ENCODE measurements around the gene KLHDC8B. TPM values are rescaled to one million over a fixed set of nuclear protein-coding genes. Genes with fewer than 3 reads are reported as not detected.
"Not testable (repeated sequence)": the region's sequence is repeated elsewhere in the genome, so short reads cannot be mapped to it uniquely, and the experiment has no call there.

KLHDC8B gene
- total RNA-seq, 1 experiment from 2014 or later: 2.5 TPM

GRCh38 chr3:49183873-49184272 is 12.5 kb downstream of the KLHDC8B start:
- no peak for DNase-seq (ENCODE audit: low spot score)

DNA sequence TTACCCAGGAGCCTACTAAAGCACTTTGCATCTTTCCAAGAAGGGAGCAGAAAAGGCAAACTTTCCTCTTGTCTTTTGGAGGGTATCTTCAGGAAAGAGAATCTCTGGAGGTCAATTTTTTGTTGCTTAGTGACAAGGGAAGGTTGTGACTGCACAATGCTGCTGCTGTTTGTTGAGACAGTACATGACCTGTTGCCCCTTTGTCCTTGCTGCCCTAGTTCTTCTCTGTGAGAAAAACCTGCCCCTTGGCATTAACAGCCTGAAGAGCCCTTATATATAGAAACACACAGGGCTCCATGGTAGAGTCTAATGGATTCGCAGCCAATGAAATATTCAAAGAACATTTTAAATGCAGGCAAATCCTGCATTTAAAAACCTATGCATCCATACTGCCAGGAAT is 20.3 kb downstream of the KLHDC8B start:
- no peak for DNase-seq (ENCODE audit: low spot score)

- DNase-seq (ENCODE audit: low spot score): no peak
Measured at GRCh38 chr3:49198161-49198560, 26.8 kb downstream of the KLHDC8B start.

- no peak for DNase-seq (ENCODE audit: low spot score)
Measured at GRCh38 chr3:49198611-49199230, 27.3 kb downstream of the KLHDC8B start.

- DNase-seq (ENCODE audit: low spot score): no peak
Measured at GRCh38 chr3:49199239-49199899, 28.0 kb downstream of the KLHDC8B start.

DNA sequence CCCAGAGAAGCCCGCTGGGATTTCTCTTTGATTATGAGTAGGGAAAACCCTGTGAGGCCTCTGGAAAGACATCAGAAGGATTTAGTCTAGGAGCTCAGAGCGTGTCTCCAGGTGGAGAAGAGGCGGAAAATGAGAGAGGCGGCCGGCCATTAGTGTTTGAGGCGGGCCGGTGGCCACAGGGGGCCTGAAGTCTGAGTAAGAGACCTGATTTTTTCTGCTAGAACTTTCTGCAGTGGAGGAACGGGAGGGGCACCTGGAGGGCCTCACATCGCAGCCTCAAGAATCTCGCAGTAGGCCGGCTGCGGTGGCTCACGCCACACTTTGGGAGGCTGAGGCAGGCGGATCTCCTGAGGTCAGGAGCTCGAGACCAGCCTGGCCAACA is 28.5 kb downstream of the KLHDC8B start:
- DNase-seq (ENCODE audit: low spot score): no peak

DNA sequence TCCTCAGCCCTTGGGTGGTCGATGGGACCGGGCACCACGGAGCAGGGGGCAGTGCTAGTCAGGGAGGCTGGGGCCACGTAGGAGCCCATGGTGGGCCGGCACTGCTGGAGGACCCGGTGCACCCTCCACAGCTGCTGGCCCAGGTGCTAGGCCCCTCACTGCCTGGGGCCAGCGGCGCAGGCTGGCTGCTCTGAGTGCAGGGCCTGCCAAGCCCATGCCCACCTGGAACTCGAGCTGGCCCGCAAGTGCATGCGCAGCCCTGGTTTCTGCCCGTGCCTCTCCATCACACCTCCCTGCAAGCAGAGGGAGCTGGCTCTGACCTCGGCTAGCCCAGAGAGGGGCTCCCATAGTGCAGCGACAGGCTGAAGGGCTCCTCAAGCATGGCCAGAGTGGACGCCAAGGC is 42.1 kb downstream of the KLHDC8B start:
- no peak for DNase-seq (ENCODE audit: low spot score)

GRCh38 chr3:49213998-49214397 is 42.6 kb downstream of the KLHDC8B start:
- no peak for DNase-seq (ENCODE audit: low spot score)

- DNase-seq (ENCODE audit: low spot score): not testable (repeated sequence)
Measured at GRCh38 chr3:49216687-49217086, 45.3 kb downstream of the KLHDC8B start.

DNA sequence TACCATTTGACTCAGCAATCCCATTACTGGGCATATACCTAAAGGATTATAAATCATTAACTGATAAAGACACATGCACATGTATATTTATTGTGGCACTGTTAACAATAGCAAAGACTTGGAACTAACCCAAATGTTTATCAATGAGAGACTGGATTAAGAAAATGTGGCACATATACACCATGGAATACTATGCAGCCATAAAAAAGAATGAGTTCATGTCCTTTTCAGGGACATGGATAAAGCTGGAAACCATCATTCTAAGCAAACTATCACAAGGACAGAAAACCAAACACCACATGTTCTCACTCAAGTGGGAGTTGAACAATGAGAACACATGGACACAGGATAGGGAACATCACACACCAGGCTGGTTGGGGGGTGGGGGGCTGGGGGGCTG is 45.7 kb downstream of the KLHDC8B start:
- not testable (repeated sequence) for DNase-seq (ENCODE audit: low spot score)

DNA sequence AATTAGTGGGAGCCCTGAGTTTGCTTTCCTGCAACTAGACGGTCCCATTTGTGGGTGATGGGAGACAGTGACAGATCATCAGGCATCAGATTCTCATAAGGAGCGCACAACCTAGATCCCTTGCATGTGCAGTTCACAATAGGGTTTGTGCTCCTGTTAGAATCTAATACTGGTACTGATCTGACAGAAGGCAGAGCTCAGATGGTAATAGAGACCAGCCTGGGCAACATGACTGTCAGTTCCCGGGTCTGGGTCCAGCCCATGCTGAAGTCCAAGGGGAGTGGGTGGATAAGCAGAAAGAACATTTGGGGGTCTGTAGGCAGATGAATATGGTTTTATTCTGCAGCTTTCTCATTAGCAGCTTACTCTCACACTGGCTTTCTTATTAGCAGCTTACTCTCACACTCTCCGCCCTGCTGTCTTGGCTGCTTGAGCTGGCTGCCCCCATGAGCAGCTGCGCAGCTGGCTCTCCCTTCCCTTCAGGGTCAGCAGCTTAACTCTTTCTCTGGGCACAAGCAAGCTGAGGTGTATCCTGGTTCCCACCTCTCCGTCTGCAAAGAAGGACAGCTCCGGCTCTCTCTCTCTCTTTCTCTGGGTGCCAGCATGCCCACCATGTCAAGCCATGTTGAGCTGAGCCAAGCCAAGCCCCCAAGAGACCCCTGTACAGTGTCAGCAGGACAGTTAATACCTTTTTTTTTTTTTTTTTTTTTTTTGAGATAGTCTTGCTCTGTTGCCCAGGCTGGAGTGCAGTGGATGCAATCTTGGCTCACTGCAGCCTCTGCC is 46.5 kb downstream of the KLHDC8B start:
- no peak for DNase-seq (ENCODE audit: low spot score)

DNA sequence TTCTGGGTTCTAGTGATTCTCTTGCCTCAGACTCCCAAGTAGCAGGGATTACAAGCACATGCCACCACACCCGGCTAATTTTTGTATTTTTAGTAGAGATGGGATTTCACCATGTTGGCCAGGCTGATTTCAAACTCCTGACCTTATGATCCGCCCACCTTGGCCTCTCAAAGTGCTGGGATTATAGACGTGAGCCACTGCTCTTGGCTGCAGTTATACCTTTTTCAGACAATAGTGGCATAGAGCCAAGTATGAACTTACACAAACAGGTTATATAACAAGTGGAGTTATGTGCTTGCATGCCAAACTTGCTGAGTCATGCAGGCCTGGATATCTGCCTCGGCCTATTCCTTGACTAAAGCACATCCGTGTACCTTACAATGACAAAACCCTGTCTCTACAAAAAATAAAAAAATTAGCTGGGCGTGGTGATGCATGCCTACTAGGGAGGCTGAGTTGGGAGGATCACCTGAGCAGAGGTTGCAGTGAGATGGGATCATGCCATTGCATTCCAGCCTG is 47.1 kb downstream of the KLHDC8B start:
- DNase-seq (ENCODE audit: low spot score): peak; percentile 90

- no peak for DNase-seq (ENCODE audit: low spot score)
Measured at GRCh38 chr3:49219132-49219531, 47.7 kb downstream of the KLHDC8B start.

DNA sequence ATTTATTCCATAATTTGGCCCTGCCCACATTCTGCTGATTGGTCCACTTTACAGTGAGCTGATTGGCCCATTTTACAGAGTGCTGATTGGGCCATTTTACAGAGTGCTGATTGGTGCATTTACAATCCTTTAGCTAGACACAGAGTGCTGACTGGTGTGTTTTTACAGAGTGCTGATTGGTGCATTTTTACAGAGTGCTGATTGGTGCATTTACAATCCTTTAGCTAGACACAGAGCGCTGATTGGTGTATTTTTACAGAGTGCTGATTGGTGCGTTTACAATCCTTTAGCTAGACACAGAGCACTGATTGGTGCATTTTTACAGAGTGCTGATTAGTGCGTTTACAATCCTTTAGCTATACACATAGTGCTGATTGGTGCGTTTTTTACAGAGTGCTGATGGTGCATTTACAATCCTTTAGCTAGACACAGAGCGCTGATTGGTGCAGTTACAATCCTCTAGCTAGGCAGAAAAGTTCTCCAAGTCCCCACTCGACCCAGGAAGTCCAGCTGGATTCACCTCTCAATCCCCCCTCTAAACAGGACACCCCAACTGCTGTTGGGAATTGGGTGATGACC is 49.7 kb downstream of the KLHDC8B start:
- not testable (repeated sequence) for DNase-seq (ENCODE audit: low spot score)

GRCh38 chr3:49222002-49222401 is 50.6 kb downstream of the KLHDC8B start:
- no peak for DNase-seq (ENCODE audit: low spot score)

Other genes starting within 250 kb of the KLHDC8B start
- gene P4HTM, start 181.4 kb upstream of the KLHDC8B start, total RNA-seq (2014; rRNA removed; shearing (Covaris generic)): 12.8 and 22.0 TPM in 2 replicates
- gene WDR6, start 164.2 kb upstream of the KLHDC8B start, total RNA-seq (2014; rRNA removed; shearing (Covaris generic)): 25.3 and 29.6 TPM in 2 replicates
- gene DALRD3, start 153.0 kb upstream of the KLHDC8B start, total RNA-seq (2014; rRNA removed; shearing (Covaris generic)): 31.4 and 44.1 TPM in 2 replicates
- 80.9 and 87.8 TPM in 2 replicates for gene NDUFAF3, start 149.5 kb upstream of the KLHDC8B start, total RNA-seq (2014; rRNA removed; shearing (Covaris generic))
- gene IMPDH2, start 142.2 kb upstream of the KLHDC8B start, total RNA-seq (2014; rRNA removed; shearing (Covaris generic)): 314 and 330 TPM in 2 replicates
- 36.3 and 47.4 TPM in 2 replicates for gene QRICH1, start 77.5 kb upstream of the KLHDC8B start, total RNA-seq (2014; rRNA removed; shearing (Covaris generic))
- 139 and 150 TPM in 2 replicates for gene QARS1, start 66.8 kb upstream of the KLHDC8B start, total RNA-seq (2014; rRNA removed; shearing (Covaris generic))
- gene USP19, start 50.8 kb upstream of the KLHDC8B start, total RNA-seq (2014; rRNA removed; shearing (Covaris generic)): 18.4 and 18.5 TPM in 2 replicates
- 40.7 and 43.8 TPM in 2 replicates for gene LAMB2, start 38.5 kb upstream of the KLHDC8B start, total RNA-seq (2014; rRNA removed; shearing (Covaris generic))
- 24.1 and 25.4 TPM in 2 replicates for gene CCDC71, start 5.3 kb upstream of the KLHDC8B start, total RNA-seq (2014; rRNA removed; shearing (Covaris generic))
- gene C3orf62, start 105.6 kb downstream of the KLHDC8B start, total RNA-seq (2014; rRNA removed; shearing (Covaris generic)): 0.16 and 0.97 TPM in 2 replicates
- 2.7 and 6.5 TPM in 2 replicates for gene USP4, start 168.5 kb downstream of the KLHDC8B start, total RNA-seq (2014; rRNA removed; shearing (Covaris generic))
- gene GPX1, start 186.8 kb downstream of the KLHDC8B start, total RNA-seq (2014; rRNA removed; shearing (Covaris generic)): 187 and 194 TPM in 2 replicates
- 283 and 305 TPM in 2 replicates for gene RHOA, start 240.4 kb downstream of the KLHDC8B start, total RNA-seq (2014; rRNA removed; shearing (Covaris generic))
- gene TCTA, start 240.8 kb downstream of the KLHDC8B start, total RNA-seq (2014; rRNA removed; shearing (Covaris generic)): 23.8 and 27.6 TPM in 2 replicates

Data from H4 (cell line).